Mononuclear cell (primary cell): ENCODE measurements around the gene CYB5R4. TPM values are rescaled to one million over a fixed set of nuclear protein-coding genes. Genes with fewer than 3 reads are reported as not detected.

ENCODE experiments used
- H3K27me3 ChIP-seq: 2 replicates; pipeline ENCODE4 v1.6.0; 2011; ENCODE audit warnings: low read length, control low read depth; ENCODE audit not compliant: insufficient read depth
- H3K4me1 ChIP-seq: 2 replicates; pipeline ENCODE4 v1.5.1; 2011; ENCODE audit warnings: mild to moderate bottlenecking, low read length, control low read depth; ENCODE audit not compliant: insufficient read depth
- H3K4me3 ChIP-seq: 2 replicates; pipeline ENCODE4 v1.5.1; 2011; ENCODE audit warnings: mild to moderate bottlenecking, low read length, moderate library complexity
- H3K9me3 ChIP-seq: 2 replicates; pipeline ENCODE4 v1.5.1; 2011; ENCODE audit warnings: low read depth, mild to moderate bottlenecking, control low read depth, low read length
- total RNA-seq: library from RNA; depleted of rRNA; stranded (reverse); fragments of >200 nt; gene quantifications from one replicate; pipeline ENCODE4 v1.2.3, GENCODE V29; 2012

The CYB5R4 gene
- total RNA-seq, 1 donor = 26.7 TPM

- Histone ChIP-seq H3K4me1 (no peaks in the 10 kb centered on the region), H3K27me3 (no peaks in the 10 kb centered on the region), H3K4me3 (no peak overlapping the region), H3K9me3 (no peaks in the 10 kb centered on the region)
These were observed 154.4 kb downstream of the CYB5R4 start for GRCh38 chr6:84013931-84014330.

GRCh38 chr6:84016029-84016428, 156.5 kb downstream of the CYB5R4 start:
- H3K4me1 ChIP-seq = no peaks in the 10 kb centered on the region
- H3K9me3 ChIP-seq = no peaks in the 10 kb centered on the region
- H3K4me3 ChIP-seq = no peak overlapping the region
- H3K27me3 ChIP-seq = no peaks in the 10 kb centered on the region

Other genes with a start within 250 kb of the CYB5R4 start
- not detected for gene SNAP91, start 150.6 kb upstream of the CYB5R4 start, total RNA-seq
- under 0.01 TPM for gene RIPPLY2, start 6.3 kb upstream of the CYB5R4 start, total RNA-seq
- gene MRAP2, start 174.1 kb downstream of the CYB5R4 start, total RNA-seq = 0.10 TPM